CD14-positive monocyte (primary cell): Measurements from ENCODE around the gene TRAF3. TPM values are rescaled to one million over a fixed set of nuclear protein-coding genes. Genes with fewer than 3 reads are reported as not detected.

Experiments
- DNase-seq, 3 donors: peaks; one replicate each; pipeline ENCODE4 v3.0.0-alpha.2; 2011 to 2022
- H2AFZ ChIP-seq: 2 replicates; pipeline ENCODE4 v1.6.0; 2012; ENCODE audit warnings: mild to moderate bottlenecking, low read depth, low read length, inconsistent platforms; ENCODE audit not compliant: insufficient read depth, poor library complexity, severe bottlenecking
- H3K27ac ChIP-seq, 2 donors: 1 replicate in 1 of 2; 2 replicates in 1 of 2; pipeline ENCODE4 v1.5.1; 2012 to 2013; ENCODE audit warnings: low read length in 2 of 2, control low read depth in 1 of 2, inconsistent platforms in 1 of 2, low read depth in 1 of 2, mild to moderate bottlenecking in 1 of 2
- H3K27me3 ChIP-seq, 2 donors: one replicate each; pipeline versions ENCODE4 v1.6.0 to v1.6.1; 2011 to 2013; ENCODE audit warnings: low read length in 2 of 2; ENCODE audit not compliant: control insufficient read depth in 2 of 2, insufficient read depth in 2 of 2
- H3K36me3 ChIP-seq, 2 donors: replicated peaks in 1 of 2; 1 replicate in 1 of 2; 2 replicates in 1 of 2; pipeline versions ENCODE4 v1.5.1 to v1.6.1; 2012 to 2013; ENCODE audit warnings: low read length in 2 of 2, control low read depth in 1 of 2, inconsistent platforms in 1 of 2, mild to moderate bottlenecking in 1 of 2; ENCODE audit not compliant: insufficient read depth in 2 of 2, control insufficient read depth in 1 of 2
- H3K4me1 ChIP-seq, 2 donors: 1 replicate in 1 of 2; 2 replicates in 1 of 2; pipeline versions ENCODE4 v1.5.1 to v1.6.1; 2012 to 2013; ENCODE audit warnings: low read length in 2 of 2, control low read depth in 1 of 2, inconsistent platforms in 1 of 2, mild to moderate bottlenecking in 1 of 2, moderate library complexity in 1 of 2; ENCODE audit not compliant: insufficient read depth in 2 of 2, control insufficient read depth in 1 of 2
- H3K4me2 ChIP-seq: replicated peaks from 2 replicates; pipeline ENCODE3; 2012; ENCODE audit warnings: low read length, moderate library complexity, mild to moderate bottlenecking; ENCODE audit not compliant: poor library complexity, severe bottlenecking; ENCODE audit errors: extremely low read depth
- H3K4me3 ChIP-seq, 3 experiments: fragments of 200-600 bp in 1 of 3; sonication (generic) in 1 of 3; replicated peaks in 1 of 3; 1 replicate in 2 of 3; 2 replicates in 1 of 3; pipeline ENCODE4 v1.5.1; 2011 to 2013; ENCODE audit warnings: low read length in 3 of 3, mild to moderate bottlenecking in 3 of 3, control low read depth in 2 of 3, low read depth in 2 of 3, inconsistent platforms in 1 of 3, moderate library complexity in 1 of 3
- H3K79me2 ChIP-seq: 2 replicates; pipeline ENCODE4 v1.6.0; 2012; ENCODE audit warnings: mild to moderate bottlenecking, control low read depth, inconsistent platforms, low read length, moderate library complexity; ENCODE audit not compliant: insufficient read depth
- H3K9ac ChIP-seq: 2 replicates; pipeline ENCODE4 v1.6.0; 2017; ENCODE audit warnings: low read length, mild to moderate bottlenecking; ENCODE audit not compliant: insufficient read depth, poor library complexity, severe bottlenecking
- H3K9me3 ChIP-seq, 2 donors: replicated peaks in 1 of 2; 1 replicate in 1 of 2; 2 replicates in 1 of 2; pipeline versions ENCODE4 v1.5.1 to v1.6.1; 2012 to 2013; ENCODE audit warnings: low read length in 2 of 2, control low read depth in 1 of 2; ENCODE audit not compliant: control insufficient read depth in 1 of 2, insufficient read depth in 1 of 2
- H4K20me1 ChIP-seq: 2 replicates; pipeline ENCODE4 v1.6.0; 2012; ENCODE audit warnings: mild to moderate bottlenecking, low read length, control low read depth, moderate library complexity; ENCODE audit not compliant: insufficient read depth
- H3K27ac Mint-ChIP-seq, 7 donors: one replicate each; pipeline ENCODE4 v1.8.0; 2020; ENCODE audit warnings: mild to moderate bottlenecking in 7 of 7, mixed read lengths in 7 of 7, moderate library complexity in 6 of 7, inconsistent platforms in 2 of 7
- H3K27me3 Mint-ChIP-seq, 3 donors: one replicate each; pipeline ENCODE4 v1.8.0; 2021 to 2022; ENCODE audit warnings: low read depth in 3 of 3, mild to moderate bottlenecking in 3 of 3, mixed read lengths in 3 of 3, moderate library complexity in 3 of 3, inconsistent platforms in 1 of 3
- H3K36me3 Mint-ChIP-seq, 2 donors: one replicate each; pipeline ENCODE4 v1.8.0; 2020; ENCODE audit warnings: mixed read lengths in 2 of 2, inconsistent platforms in 1 of 2, mild to moderate bottlenecking in 1 of 2
- H3K4me1 Mint-ChIP-seq: one replicate; pipeline ENCODE4 v1.8.0; 2020; ENCODE audit warnings: mild to moderate bottlenecking, mixed read lengths
- H3K4me3 Mint-ChIP-seq, 2 donors: one replicate each; pipeline ENCODE4 v1.8.0; 2020; ENCODE audit warnings: mild to moderate bottlenecking in 2 of 2, mixed read lengths in 2 of 2, moderate library complexity in 1 of 2
- H3K9me3 Mint-ChIP-seq, 7 donors: one replicate each; pipeline ENCODE4 v1.8.0; 2020 to 2022; ENCODE audit warnings: mixed read lengths in 7 of 7, mild to moderate bottlenecking in 6 of 7, moderate library complexity in 6 of 7, inconsistent platforms in 2 of 7
- CTCF ChIP-seq: fragments of 200-600 bp; IDR thresholded peaks from one replicate; pipeline ENCODE4 v1.8.0; 2022; ENCODE audit warnings: antibody characterized with exemption, mild to moderate bottlenecking
- WGBS: methylation state at CpG from one replicate; pipeline ENCODE4 v1.1.5; 2013; ENCODE audit warnings: missing lambda C conversion rate; ENCODE audit not compliant: insufficient coverage; 5-methylcytosine and 5-hydroxymethylcytosine counted together
- intact Hi-C, 2 donors: fragments of 100-400 bp; cut with micrococcal nuclease; formaldehyde crosslinking; loops; one replicate each; pipeline versions ENCODE4 v1.15.0 to v1.15.1; 2023
- polyA plus RNA-seq, 3 donors: library from polyadenylated mRNA; depleted of rRNA in 1 of 3; unstranded in 2 of 3; stranded (reverse) in 1 of 3; fragments of 300-500 nt in 2 of 3; fragments of >200 nt in 1 of 3; fragmentation: Illumina TruSeq in 2 of 3; gene quantifications; 1 replicate in 2 of 3; 2 replicates in 1 of 3; pipeline ENCODE4 v1.2.3, GENCODE V29; 2012 to 2021

TRAF3 gene
- polyA plus RNA-seq, 3 donors = 12.0 to 37.6 (median 17.3) TPM

DNA sequence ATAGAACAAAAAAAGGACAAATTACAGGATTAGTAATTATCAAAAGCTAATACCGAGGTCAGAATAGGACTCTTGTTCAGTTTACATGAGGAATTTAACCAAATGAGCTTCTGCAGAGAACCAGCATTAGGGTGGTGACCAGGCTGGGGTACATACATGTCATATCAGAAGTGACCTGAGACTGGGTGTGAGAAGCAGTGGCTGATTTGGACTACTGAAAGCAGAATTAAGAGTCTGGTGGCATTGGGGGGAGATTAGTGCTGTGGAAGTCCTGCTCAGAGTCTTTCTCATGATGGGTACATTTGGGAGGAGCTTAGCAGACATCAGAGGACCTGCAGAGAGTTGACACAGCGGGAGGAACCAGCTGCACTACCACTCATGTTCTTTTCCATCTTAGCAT, 21.7 kb downstream of the TRAF3 start:
- Histone ChIP-seq H3K27ac (peak overlapping the region in 1 of 2 donors; percentile 36), H3K9me3 (peaks cover 0 to 1% of the 10 kb centered on the region in 2 donors), H3K4me2 (no peak overlapping the region), H3K27me3 (no peaks in the 10 kb centered on the region), H3K9ac (no peak overlapping the region), H3K79me2 (peaks cover 87% of the 10 kb centered on the region), H4K20me1 (peaks cover 99% of the 10 kb centered on the region), H3K4me1 (peaks cover 17 to 18% of the 10 kb centered on the region in 2 donors), H3K36me3 (peaks cover 3 to 22% of the 10 kb centered on the region in 2 donors), H2AFZ (no peak overlapping the region), H3K4me3 (no peak overlapping the region)
- intact Hi-C loops = no loop called here
- Mint-ChIP-seq H3K27me3 (peaks cover 0 to 3% (median 0%) of the 10 kb centered on the region in 3 donors), H3K4me3 (no peak overlapping the region), H3K4me1 (peaks cover 30% of the 10 kb centered on the region), H3K9me3 (peaks cover 0 to under 1% (median 0%) of the 10 kb centered on the region in 7 donors), H3K27ac (peak overlapping the region in 1 of 7 donors; percentile 48), H3K36me3 (peaks cover 15 to 17% of the 10 kb centered on the region in 2 donors)
- DNase-seq = no peak
- WGBS = 100% methylated on average over 1 of the region's 2 CpGs
- no peak for TF ChIP-seq CTCF

- no peak overlapping the region for H3K4me3 Mint-ChIP-seq
- H3K36me3 Mint-ChIP-seq = peaks cover 16 to 18% of the 10 kb centered on the region in 2 donors
- WGBS = 100% methylated on average over 5 of the region's 8 CpGs
These were observed 22.7 kb downstream of the TRAF3 start for GRCh38 chr14:102799684-102800562.

More at GRCh38 chr14:102799684-102800562, 22.7 kb downstream of the TRAF3 start:
- no peak overlapping the region for H3K4me2 ChIP-seq
- peaks cover 87% of the 10 kb centered on the region for H3K79me2 ChIP-seq
- H3K4me1 ChIP-seq = peaks cover 8 to 9% of the 10 kb centered on the region in 2 donors
- H2AFZ ChIP-seq = no peak overlapping the region
- no peak overlapping the region for H3K9ac ChIP-seq
- no peaks in the 10 kb centered on the region for H3K9me3 Mint-ChIP-seq
- H3K9me3 ChIP-seq = no peaks in the 10 kb centered on the region
- H4K20me1 ChIP-seq = peaks cover 99% of the 10 kb centered on the region
- H3K27me3 Mint-ChIP-seq = peaks cover 0 to 3% (median 0%) of the 10 kb centered on the region in 3 donors
- intact Hi-C loops = no loop called here
- peaks cover 3 to 23% of the 10 kb centered on the region in 2 donors for H3K36me3 ChIP-seq
- no peak for TF ChIP-seq CTCF
- DNase-seq = no peak
- no peak overlapping the region for H3K4me3 ChIP-seq
- H3K27ac ChIP-seq = peak overlapping the region in 1 of 2 donors; percentile 18
- no peaks in the 10 kb centered on the region for H3K27me3 ChIP-seq
- H3K27ac Mint-ChIP-seq = peak overlapping the region in 4 of 7 donors; percentile 21 to 48 (median 36)
- H3K4me1 Mint-ChIP-seq = peaks cover 23% of the 10 kb centered on the region
